Activated T-cell treated with anti-CD3 and anti-CD28 coated beads for 4 hours (primary cell): ENCODE measurements around the gene SP110.
"Not testable (repeated sequence)": the region's sequence is repeated elsewhere in the genome, so short reads cannot be mapped to it uniquely, and the experiment has no call there.

ENCODE experiments used
- DNase-seq: peaks from one replicate; pipeline ENCODE4 v3.0.0-alpha.2; 2020

SP110 gene

GRCh38 chr2:230222829-230223228 is 3.0 kb upstream of the SP110 start:
- not testable (repeated sequence) for DNase-seq

- no peak for DNase-seq
Observed at GRCh38 chr2:230221493-230221892, 1.7 kb upstream of the SP110 start.

- no peak for DNase-seq
Observed at GRCh38 chr2:230220347-230220969, 674 bp upstream of the SP110 start.

GRCh38 chr2:230218421-230218820 is 1.4 kb downstream of the SP110 start:
- DNase-seq: no peak

- DNase-seq: no peak
Observed at GRCh38 chr2:230217424-230217823, 2.4 kb downstream of the SP110 start.

GRCh38 chr2:230216489-230216888 is 3.3 kb downstream of the SP110 start:
- no peak for DNase-seq

GRCh38 chr2:230209422-230210051 is 10.2 kb downstream of the SP110 start:
- no peak for DNase-seq

GRCh38 chr2:230208576-230208975 is 11.2 kb downstream of the SP110 start:
- DNase-seq: no peak

- DNase-seq: no peak
Observed at GRCh38 chr2:230205721-230206120, 14.1 kb downstream of the SP110 start.

- DNase-seq: no peak
Observed at GRCh38 chr2:230205034-230205433, 14.8 kb downstream of the SP110 start.

- DNase-seq: no peak
Observed at GRCh38 chr2:230203110-230203676, 16.6 kb downstream of the SP110 start.

GRCh38 chr2:230202430-230203109 is 17.2 kb downstream of the SP110 start:
- no peak for DNase-seq

- no peak for DNase-seq
Observed at GRCh38 chr2:230184727-230185578, 34.8 kb downstream of the SP110 start.

GRCh38 chr2:230181195-230181594 is 38.6 kb downstream of the SP110 start:
- no peak for DNase-seq

- no peak for DNase-seq
Observed at GRCh38 chr2:230179907-230180306, 39.9 kb downstream of the SP110 start.

- DNase-seq: no peak
Observed at GRCh38 chr2:230178546-230179485, 41.0 kb downstream of the SP110 start.

GRCh38 chr2:230176996-230177395 is 42.8 kb downstream of the SP110 start:
- no peak for DNase-seq

GRCh38 chr2:230174466-230174865 is 45.3 kb downstream of the SP110 start:
- no peak for DNase-seq

- DNase-seq: no peak
Observed at GRCh38 chr2:230172852-230173251, 46.9 kb downstream of the SP110 start.

- DNase-seq: no peak
Observed at GRCh38 chr2:230172156-230172555, 47.6 kb downstream of the SP110 start.

GRCh38 chr2:230170532-230170931 is 49.3 kb downstream of the SP110 start:
- DNase-seq: no peak
